ENCODE measurements around the gene DLG2.

- TF ChIP-seq, protein P1, sequence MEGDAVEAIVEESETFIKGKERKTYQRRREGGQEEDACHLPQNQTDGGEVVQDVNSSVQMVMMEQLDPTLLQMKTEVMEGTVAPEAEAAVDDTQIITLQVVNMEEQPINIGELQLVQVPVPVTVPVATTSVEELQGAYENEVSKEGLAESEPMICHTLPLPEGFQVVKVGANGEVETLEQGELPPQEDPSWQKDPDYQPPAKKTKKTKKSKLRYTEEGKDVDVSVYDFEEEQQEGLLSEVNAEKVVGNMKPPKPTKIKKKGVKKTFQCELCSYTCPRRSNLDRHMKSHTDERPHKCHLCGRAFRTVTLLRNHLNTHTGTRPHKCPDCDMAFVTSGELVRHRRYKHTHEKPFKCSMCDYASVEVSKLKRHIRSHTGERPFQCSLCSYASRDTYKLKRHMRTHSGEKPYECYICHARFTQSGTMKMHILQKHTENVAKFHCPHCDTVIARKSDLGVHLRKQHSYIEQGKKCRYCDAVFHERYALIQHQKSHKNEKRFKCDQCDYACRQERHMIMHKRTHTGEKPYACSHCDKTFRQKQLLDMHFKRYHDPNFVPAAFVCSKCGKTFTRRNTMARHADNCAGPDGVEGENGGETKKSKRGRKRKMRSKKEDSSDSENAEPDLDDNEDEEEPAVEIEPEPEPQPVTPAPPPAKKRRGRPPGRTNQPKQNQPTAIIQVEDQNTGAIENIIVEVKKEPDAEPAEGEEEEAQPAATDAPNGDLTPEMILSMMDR (IDR thresholded peaks at IDR 0.05), result no peak
- no peak for TF ChIP-seq POLR2A (IDR thresholded peaks at IDR 0.05)
These were observed 798.5 kb downstream of the DLG2 start for GRCh38 chr11:84828616-84829015.

Data from sigmoid colon (tissue), 3 donors.